ENCODE measurements around the gene INTS2.
A peak's percentile ranks its signal among the peaks of the same experiment; 100 is the strongest.
"Not testable (repeated sequence)": the region's sequence is repeated elsewhere in the genome, so short reads cannot be mapped to it uniquely, and the experiment has no call there.

The INTS2 gene

GRCh38 chr17:61847659-61848058 lies 80.1 kb downstream of the INTS2 start:
- DNase-seq (ENCODE audit: low read depth), result no peak

GRCh38 chr17:61846761-61847375 lies 80.9 kb downstream of the INTS2 start:
- DNase-seq (ENCODE audit: low read depth), result no peak

GRCh38 chr17:61846088-61846487 lies 81.7 kb downstream of the INTS2 start:
- no peak for DNase-seq (ENCODE audit: low read depth)

GRCh38 chr17:61843435-61843834 lies 84.3 kb downstream of the INTS2 start:
- no peak for DNase-seq (ENCODE audit: low read depth)

- no peak for DNase-seq (ENCODE audit: low read depth)
Observed at GRCh38 chr17:61842899-61843298, 84.9 kb downstream of the INTS2 start.

- no peak for DNase-seq (ENCODE audit: low read depth)
Observed at GRCh38 chr17:61839300-61839786, 88.4 kb downstream of the INTS2 start.

- DNase-seq (ENCODE audit: low read depth), result peak; percentile 77
Observed at GRCh38 chr17:61837175-61838051, 90.4 kb downstream of the INTS2 start.

- no peak for DNase-seq (ENCODE audit: low read depth)
Observed at GRCh38 chr17:61836266-61837174, 91.3 kb downstream of the INTS2 start.

- no peak for DNase-seq (ENCODE audit: low read depth)
Observed at GRCh38 chr17:61835606-61836005, 92.2 kb downstream of the INTS2 start.

GRCh38 chr17:61834610-61835009 lies 93.2 kb downstream of the INTS2 start:
- no peak for DNase-seq (ENCODE audit: low read depth)

GRCh38 chr17:61833536-61834193 lies 94.1 kb downstream of the INTS2 start:
- DNase-seq (ENCODE audit: low read depth), result peak; percentile 93

GRCh38 chr17:61832463-61832862 lies 95.3 kb downstream of the INTS2 start:
- DNase-seq (ENCODE audit: low read depth), result no peak

GRCh38 chr17:61831099-61831498 lies 96.7 kb downstream of the INTS2 start:
- no peak for DNase-seq (ENCODE audit: low read depth)

GRCh38 chr17:61828694-61829093 lies 99.1 kb downstream of the INTS2 start:
- DNase-seq (ENCODE audit: low read depth), result no peak

- DNase-seq (ENCODE audit: low read depth), result no peak
Observed at GRCh38 chr17:61827649-61828395, 100.0 kb downstream of the INTS2 start.

GRCh38 chr17:61826866-61827265 lies 100.9 kb downstream of the INTS2 start:
- not testable (repeated sequence) for DNase-seq (ENCODE audit: low read depth)

GRCh38 chr17:61826198-61826597 lies 101.6 kb downstream of the INTS2 start:
- not testable (repeated sequence) for DNase-seq (ENCODE audit: low read depth)

GRCh38 chr17:61825448-61826137 lies 102.2 kb downstream of the INTS2 start:
- DNase-seq (ENCODE audit: low read depth), result no peak

GRCh38 chr17:61822326-61823285 lies 105.2 kb downstream of the INTS2 start:
- DNase-seq (ENCODE audit: low read depth), result no peak
